Activated CD4-positive, alpha-beta T cell treated with anti-CD3 and anti-CD28 coated beads, Interleukin-2, amount 10 ng/mL, durations not matched to agents 24 days and 14 days (primary cell): Measurements from ENCODE around the gene DCC. TPM values are rescaled to one million over a fixed set of nuclear protein-coding genes. Genes with fewer than 3 reads are reported as not detected.

Source experiments
- DNase-seq: peaks from one replicate; pipeline ENCODE4 v3.0.0; 2022
- H3K27ac Mint-ChIP-seq: one replicate; pipeline ENCODE4 v1.8.0; 2022; ENCODE audit warnings: mild to moderate bottlenecking, mixed read lengths
- H3K27me3 Mint-ChIP-seq: one replicate; pipeline ENCODE4 v1.8.0; 2022; ENCODE audit warnings: mixed read lengths
- H3K36me3 Mint-ChIP-seq: one replicate; pipeline ENCODE4 v1.8.0; 2022; ENCODE audit warnings: low read depth, mild to moderate bottlenecking, mixed read lengths
- H3K4me1 Mint-ChIP-seq: one replicate; pipeline ENCODE4 v1.8.0; 2021; ENCODE audit warnings: mixed read lengths
- H3K4me3 Mint-ChIP-seq: one replicate; pipeline ENCODE4 v1.8.0; 2022; ENCODE audit warnings: mild to moderate bottlenecking, moderate library complexity, mixed read lengths
- H3K9me3 Mint-ChIP-seq: one replicate; pipeline ENCODE4 v1.8.0; 2021; ENCODE audit warnings: mixed read lengths
- intact Hi-C: fragments of 100-400 bp; cut with micrococcal nuclease; formaldehyde crosslinking; loops from one replicate; pipeline ENCODE4 v1.15.1; 2023
- total RNA-seq: library from RNA; stranded (reverse); gene quantifications from 2 replicates; pipeline ENCODE4 v1.2.3, GENCODE V29; 2022

Gene DCC
- total RNA-seq, 1 donor from 2014 or later: not detected

DNA sequence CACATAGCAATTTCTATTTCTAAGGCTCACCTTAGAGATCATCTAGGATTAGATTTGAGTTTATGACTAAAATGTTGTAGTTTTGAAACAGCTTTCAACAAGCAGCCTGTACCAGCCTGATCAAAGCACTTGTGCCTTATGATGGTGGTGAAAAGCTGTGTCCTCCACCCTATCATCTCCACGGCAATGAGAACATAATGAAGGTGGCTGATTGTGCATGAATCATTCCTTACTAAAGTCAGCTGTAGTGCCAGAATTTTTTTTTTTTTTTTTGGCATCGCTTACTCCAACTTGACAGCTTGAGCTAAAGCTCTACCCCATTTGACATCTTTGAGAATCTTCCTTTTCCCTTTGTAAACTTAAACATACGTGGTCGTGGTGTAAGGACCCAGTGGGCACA, 86.0 kb downstream of the DCC start:
- DNase-seq: no peak
- no peak overlapping the region for H3K27ac Mint-ChIP-seq
- no peaks in the 10 kb centered on the region for H3K27me3 Mint-ChIP-seq
- no peaks in the 10 kb centered on the region for H3K4me1 Mint-ChIP-seq
- H3K9me3 Mint-ChIP-seq: no peaks in the 10 kb centered on the region
- intact Hi-C loops: no loop called here
- H3K36me3 Mint-ChIP-seq: no peaks in the 10 kb centered on the region
- no peak overlapping the region for H3K4me3 Mint-ChIP-seq

DNA sequence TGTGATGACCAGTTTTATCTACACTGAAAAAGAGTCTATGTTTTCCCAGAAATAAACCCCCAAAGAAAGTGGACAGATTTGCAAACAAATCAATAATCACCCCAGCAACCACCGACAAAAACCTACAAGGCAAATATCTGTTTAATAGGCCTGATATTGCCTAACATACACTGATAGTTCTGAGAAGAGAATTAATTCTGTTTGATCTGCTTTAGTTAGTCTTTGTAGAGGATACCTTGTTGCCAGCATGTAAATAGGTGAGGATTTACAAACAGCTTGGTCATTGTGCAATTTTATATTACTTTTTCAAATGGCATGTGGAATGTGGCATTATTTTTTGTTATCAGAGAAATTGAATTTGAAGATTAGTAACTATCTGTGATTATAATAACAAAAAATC, 86.5 kb downstream of the DCC start:
- Mint-ChIP-seq H3K27ac (no peak overlapping the region), H3K36me3 (no peaks in the 10 kb centered on the region), H3K4me3 (no peak overlapping the region), H3K4me1 (no peaks in the 10 kb centered on the region), H3K9me3 (no peaks in the 10 kb centered on the region), H3K27me3 (no peaks in the 10 kb centered on the region)
- no peak for DNase-seq
- intact Hi-C loops: no loop called here

DNA sequence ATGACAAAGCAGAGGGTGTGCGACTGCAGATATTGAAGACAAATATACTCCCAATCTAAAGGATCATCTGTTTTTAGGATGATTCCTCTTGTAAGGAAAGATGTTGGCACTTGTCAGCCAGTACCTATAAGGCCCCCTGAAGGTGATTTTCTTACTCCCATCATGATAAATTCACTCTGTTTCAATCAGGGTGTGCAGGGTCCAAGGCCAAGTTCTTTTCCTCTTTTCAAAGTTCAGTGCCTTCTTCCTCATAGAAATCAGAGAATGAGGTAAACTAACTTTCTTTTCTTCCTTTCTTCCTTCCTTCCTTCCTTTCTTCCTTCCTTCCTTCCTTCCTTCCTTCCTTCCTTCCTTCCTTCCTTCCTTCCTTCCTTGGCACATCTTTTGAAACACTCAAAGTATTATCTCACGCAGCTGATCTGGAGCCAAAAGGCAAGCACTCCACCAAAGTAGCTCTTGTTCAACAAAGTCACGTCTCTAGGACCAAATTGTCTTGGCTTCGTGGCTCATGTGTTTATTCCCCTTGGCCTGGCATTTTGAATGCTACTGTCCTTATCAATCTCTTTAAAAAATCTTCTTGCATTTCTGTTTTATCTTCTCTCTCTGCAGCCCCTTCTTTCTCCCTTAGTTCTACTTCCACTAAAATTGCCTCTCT, 87.7 kb downstream of the DCC start:
- no peak overlapping the region for H3K27ac Mint-ChIP-seq
- H3K9me3 Mint-ChIP-seq: peaks cover 3% of the 10 kb centered on the region
- intact Hi-C loops: no loop called here
- H3K4me1 Mint-ChIP-seq: no peaks in the 10 kb centered on the region
- DNase-seq: no peak
- H3K27me3 Mint-ChIP-seq: no peaks in the 10 kb centered on the region
- no peaks in the 10 kb centered on the region for H3K36me3 Mint-ChIP-seq
- H3K4me3 Mint-ChIP-seq: no peak overlapping the region

DNA sequence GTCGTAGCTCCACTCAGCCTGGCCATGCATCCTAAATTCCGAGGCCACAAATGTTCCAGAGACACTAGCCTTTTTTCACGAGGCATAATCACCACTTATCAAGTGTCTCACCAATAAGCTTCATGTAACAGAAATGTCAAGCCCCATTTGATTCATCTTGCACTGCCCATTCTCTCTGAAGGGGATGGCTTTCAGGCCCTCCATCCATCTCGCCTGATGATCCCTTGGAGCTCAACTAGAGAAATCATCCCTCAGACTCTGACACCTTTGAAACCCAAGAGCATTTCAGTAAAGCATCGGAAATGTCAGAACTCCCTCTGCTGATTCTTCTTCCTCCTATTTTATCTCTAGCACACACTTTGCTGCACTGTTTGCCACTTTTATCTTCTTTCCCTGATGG, 91.7 kb downstream of the DCC start:
- no peak for DNase-seq
- Mint-ChIP-seq H3K36me3 (no peaks in the 10 kb centered on the region), H3K4me3 (no peak overlapping the region), H3K9me3 (peaks cover 3% of the 10 kb centered on the region), H3K4me1 (no peaks in the 10 kb centered on the region), H3K27me3 (no peaks in the 10 kb centered on the region), H3K27ac (no peak overlapping the region)
- intact Hi-C loops: no loop called here

DNA sequence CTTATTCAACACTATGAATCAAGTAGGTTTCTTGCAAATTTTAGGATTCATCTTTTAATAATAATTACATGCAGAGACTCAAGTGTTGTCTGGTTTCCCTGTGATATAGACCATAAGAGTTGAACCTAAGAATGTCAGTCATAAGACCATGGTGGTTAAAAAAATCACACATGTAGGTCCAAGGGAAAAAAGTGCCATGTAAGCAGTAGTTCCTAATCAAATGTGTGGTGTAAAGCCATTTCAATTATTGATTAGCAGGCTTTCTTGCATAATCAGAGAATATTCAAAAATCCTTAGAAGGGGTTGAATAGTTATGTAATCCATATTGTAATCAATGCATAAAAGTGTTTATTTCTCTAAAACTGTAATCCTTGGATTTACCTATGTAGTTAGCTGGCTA, 93.8 kb downstream of the DCC start:
- no peaks in the 10 kb centered on the region for H3K4me1 Mint-ChIP-seq
- H3K36me3 Mint-ChIP-seq: no peaks in the 10 kb centered on the region
- DNase-seq: no peak
- H3K9me3 Mint-ChIP-seq: peaks cover 3% of the 10 kb centered on the region
- H3K27ac Mint-ChIP-seq: no peak overlapping the region
- no peaks in the 10 kb centered on the region for H3K27me3 Mint-ChIP-seq
- intact Hi-C loops: no loop called here
- H3K4me3 Mint-ChIP-seq: no peak overlapping the region

DNA sequence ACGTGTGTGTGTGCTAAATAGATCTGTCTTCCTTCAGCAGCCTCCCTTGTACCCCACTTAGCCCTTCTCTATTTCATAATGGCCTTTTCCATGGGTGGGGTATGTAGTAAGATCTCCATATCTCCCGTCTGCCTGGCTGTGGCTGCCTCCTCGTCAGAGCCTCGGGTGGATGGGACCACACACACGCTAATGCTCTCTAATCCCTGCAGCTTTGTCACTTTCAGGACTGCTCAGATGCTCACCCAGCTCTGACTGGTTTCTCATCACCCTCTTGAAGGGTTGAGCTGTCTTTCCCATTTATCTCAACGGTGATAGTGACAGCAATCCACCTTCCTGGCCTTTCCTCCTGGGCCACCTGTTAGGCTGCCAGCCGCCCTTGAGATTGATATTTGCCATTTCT, 95.3 kb downstream of the DCC start:
- H3K36me3 Mint-ChIP-seq: no peaks in the 10 kb centered on the region
- no peak for DNase-seq
- H3K27ac Mint-ChIP-seq: no peak overlapping the region
- H3K4me1 Mint-ChIP-seq: no peaks in the 10 kb centered on the region
- H3K9me3 Mint-ChIP-seq: peaks cover 3% of the 10 kb centered on the region
- intact Hi-C loops: no loop called here
- H3K4me3 Mint-ChIP-seq: no peak overlapping the region
- H3K27me3 Mint-ChIP-seq: no peaks in the 10 kb centered on the region

DNA sequence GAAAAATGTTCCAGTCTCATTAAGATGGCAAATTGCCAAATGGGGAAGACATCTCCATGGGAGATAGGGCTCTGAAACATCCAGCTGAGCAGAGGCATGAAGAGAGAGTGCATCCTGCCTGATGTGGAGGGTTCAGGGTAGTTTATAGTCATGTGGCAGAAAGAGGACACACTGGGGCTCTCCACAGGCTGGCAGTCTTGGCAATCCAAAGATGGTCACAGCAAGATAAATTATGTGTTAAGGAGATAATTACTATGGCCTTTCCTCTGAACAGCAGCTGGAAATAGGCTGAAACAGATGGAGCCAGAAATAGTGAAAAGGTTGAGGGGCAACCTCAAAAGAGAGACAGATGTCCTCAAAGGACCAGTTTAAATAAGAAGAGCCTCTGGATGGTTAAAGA, 97.2 kb downstream of the DCC start:
- H3K27ac Mint-ChIP-seq: no peak overlapping the region

DNA sequence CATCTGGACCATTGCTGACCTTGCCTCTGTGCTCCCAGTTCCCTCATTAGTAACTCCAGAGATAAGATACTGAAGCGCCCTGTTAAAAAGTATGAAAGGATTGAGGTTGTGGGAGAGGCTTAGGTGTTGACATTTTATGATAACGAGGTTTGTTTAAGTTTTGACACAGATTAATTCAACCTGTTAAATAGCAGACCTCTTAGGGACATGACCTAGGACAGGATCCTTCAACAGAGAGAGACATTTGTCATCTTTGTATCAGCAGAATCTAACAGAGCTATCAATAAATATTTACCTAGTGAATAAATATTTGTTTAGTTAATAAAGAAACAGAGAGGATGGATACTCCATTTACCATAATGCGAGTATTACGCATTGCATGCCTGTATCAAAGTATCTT, 99.5 kb downstream of the DCC start:
- no peak overlapping the region for H3K27ac Mint-ChIP-seq
- H3K27me3 Mint-ChIP-seq: no peaks in the 10 kb centered on the region
- intact Hi-C loops: no loop called here
- DNase-seq: no peak
- H3K9me3 Mint-ChIP-seq: no peaks in the 10 kb centered on the region
- no peaks in the 10 kb centered on the region for H3K36me3 Mint-ChIP-seq
- H3K4me3 Mint-ChIP-seq: no peak overlapping the region
- H3K4me1 Mint-ChIP-seq: no peaks in the 10 kb centered on the region

More for the DNA sequence above, 97.2 kb downstream of the DCC start:
- Mint-ChIP-seq H3K4me3 (no peak overlapping the region), H3K9me3 (no peaks in the 10 kb centered on the region), H3K4me1 (no peaks in the 10 kb centered on the region), H3K27me3 (no peaks in the 10 kb centered on the region), H3K36me3 (no peaks in the 10 kb centered on the region)
- intact Hi-C loops: no loop called here
- no peak for DNase-seq

DNA sequence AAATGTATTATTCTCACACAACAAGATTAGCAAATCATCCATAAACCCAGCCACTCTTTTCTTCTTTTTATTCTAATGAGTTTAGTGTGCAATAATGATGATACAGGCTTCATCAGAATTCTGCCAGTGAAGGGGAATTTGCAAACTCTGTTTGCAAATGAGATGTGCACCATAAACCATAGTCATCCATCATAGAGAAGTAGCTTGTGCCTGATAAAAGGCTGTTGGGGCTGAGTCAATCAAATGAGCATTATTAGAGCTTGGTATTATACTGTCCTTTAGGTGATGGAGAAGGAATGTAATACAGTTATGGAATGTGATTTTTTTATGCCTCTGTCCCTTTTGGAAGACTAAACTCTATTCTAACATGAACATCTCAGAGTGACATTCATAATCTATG, 101.8 kb downstream of the DCC start:
- no peaks in the 10 kb centered on the region for H3K4me1 Mint-ChIP-seq
- H3K27me3 Mint-ChIP-seq: no peaks in the 10 kb centered on the region
- H3K9me3 Mint-ChIP-seq: no peaks in the 10 kb centered on the region
- intact Hi-C loops: no loop called here
- no peak for DNase-seq
- no peaks in the 10 kb centered on the region for H3K36me3 Mint-ChIP-seq
- no peak overlapping the region for H3K4me3 Mint-ChIP-seq
- H3K27ac Mint-ChIP-seq: no peak overlapping the region

DNA sequence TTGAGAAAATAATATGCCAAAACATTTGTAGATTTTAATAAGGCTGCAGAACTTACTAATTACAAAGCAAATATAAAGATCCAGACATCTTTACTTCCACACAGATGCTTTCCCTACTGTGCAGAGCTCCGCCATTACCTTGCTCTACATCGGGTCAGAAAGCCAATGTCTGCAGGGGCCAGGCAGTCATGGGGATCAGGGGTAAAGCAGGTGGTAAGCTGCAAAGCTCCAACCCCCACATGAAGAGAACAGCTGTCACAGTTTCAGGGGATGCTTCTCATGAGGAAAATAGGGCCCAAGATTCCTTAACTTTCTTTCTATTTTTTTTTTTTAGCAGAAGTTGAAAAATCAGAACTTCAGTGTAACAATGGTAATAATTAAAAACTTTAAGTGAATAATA, 102.7 kb downstream of the DCC start:
- no peaks in the 10 kb centered on the region for H3K27me3 Mint-ChIP-seq
- intact Hi-C loops: no loop called here
- no peaks in the 10 kb centered on the region for H3K4me1 Mint-ChIP-seq
- H3K9me3 Mint-ChIP-seq: no peaks in the 10 kb centered on the region
- H3K4me3 Mint-ChIP-seq: no peak overlapping the region
- H3K27ac Mint-ChIP-seq: no peak overlapping the region
- DNase-seq: no peak
- no peaks in the 10 kb centered on the region for H3K36me3 Mint-ChIP-seq

DNA sequence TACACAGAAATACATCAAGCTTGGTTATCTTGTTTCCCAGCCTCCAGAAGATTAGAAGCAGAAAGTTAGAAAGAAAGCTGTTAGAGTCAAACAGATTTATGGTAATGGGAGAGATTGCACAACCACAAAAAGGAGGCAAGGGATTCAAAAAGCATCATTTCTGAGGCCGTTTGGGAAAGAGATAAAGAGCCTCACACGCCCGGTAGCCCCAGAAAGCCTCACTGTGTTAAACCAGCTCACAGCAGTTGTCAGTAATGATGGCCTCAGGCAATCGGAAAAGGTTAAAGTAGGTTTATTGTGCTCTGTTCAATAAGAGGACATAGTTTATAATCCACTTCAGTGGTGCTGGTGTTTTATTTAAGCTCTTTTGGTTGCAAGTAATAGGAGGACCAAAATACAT, 111.3 kb downstream of the DCC start:
- no peaks in the 10 kb centered on the region for H3K36me3 Mint-ChIP-seq
- no peak for DNase-seq
- intact Hi-C loops: no loop called here
- no peak overlapping the region for H3K4me3 Mint-ChIP-seq
- no peak overlapping the region for H3K27ac Mint-ChIP-seq
- no peaks in the 10 kb centered on the region for H3K27me3 Mint-ChIP-seq
- H3K9me3 Mint-ChIP-seq: no peaks in the 10 kb centered on the region
- no peaks in the 10 kb centered on the region for H3K4me1 Mint-ChIP-seq

DNA sequence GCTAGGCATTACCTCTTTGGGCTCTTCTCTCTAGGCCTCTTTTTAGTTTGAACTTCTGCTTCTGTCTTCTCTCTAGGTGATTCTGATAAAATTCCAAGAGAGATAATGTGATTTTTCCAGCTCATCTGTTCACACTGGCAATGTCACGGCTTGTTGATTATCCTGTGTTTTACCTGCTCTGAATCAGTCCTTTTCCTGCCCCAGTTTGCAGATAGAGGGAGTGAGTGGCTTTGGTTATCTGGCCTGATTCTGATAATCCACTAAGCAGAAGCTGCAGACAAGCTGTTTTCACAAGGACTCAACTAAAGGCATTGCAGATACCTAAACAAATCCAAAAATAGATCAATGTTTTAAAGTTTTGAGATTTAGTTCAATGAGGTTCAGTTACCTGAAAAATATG, 111.9 kb downstream of the DCC start:
- no peaks in the 10 kb centered on the region for H3K4me1 Mint-ChIP-seq
- H3K27me3 Mint-ChIP-seq: no peaks in the 10 kb centered on the region
- H3K36me3 Mint-ChIP-seq: no peaks in the 10 kb centered on the region
- no peak overlapping the region for H3K4me3 Mint-ChIP-seq
- no peak overlapping the region for H3K27ac Mint-ChIP-seq
- no peaks in the 10 kb centered on the region for H3K9me3 Mint-ChIP-seq
- intact Hi-C loops: no loop called here
- DNase-seq: no peak

DNA sequence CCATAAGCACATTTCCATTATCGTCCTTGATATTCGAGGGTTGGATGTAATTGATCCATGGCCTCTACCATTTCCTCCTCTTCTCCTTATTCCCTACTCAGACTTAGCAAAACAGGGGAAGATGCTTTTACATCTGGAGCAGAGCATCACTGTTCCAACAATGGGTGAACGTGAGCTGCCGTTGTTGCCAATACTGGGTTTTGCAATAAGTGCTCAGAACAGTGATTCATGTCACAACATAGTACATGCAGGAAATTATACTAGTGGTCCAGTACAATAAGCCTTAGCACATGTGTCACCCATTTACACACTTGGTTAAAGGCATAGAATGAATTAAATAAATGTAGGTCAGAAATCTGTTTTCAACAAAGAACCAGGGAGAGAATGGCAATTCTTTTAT, 112.4 kb downstream of the DCC start:
- Mint-ChIP-seq H3K36me3 (no peaks in the 10 kb centered on the region), H3K27ac (no peak overlapping the region), H3K9me3 (no peaks in the 10 kb centered on the region), H3K4me1 (no peaks in the 10 kb centered on the region), H3K27me3 (no peaks in the 10 kb centered on the region), H3K4me3 (no peak overlapping the region)
- no peak for DNase-seq
- intact Hi-C loops: no loop called here

DNA sequence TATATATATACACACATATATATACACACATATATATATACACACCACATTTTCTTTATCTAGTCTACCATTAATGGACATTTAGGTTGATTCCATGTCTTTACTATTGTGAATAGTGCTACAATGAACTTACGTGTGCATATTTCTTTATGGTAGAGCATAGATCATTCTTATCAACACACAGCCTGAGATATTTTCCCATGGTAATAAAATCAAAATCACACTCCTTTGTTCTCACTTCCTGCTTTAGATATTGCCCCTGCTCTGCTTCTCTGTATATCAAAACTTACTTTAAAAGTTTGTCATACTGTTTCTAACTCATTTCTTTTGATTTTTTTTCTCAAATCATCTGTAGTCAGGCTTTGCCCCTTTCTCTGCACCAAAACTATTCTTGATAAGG, 119.9 kb downstream of the DCC start:
- no peak for DNase-seq
- no peaks in the 10 kb centered on the region for H3K4me1 Mint-ChIP-seq
- no peaks in the 10 kb centered on the region for H3K27me3 Mint-ChIP-seq
- H3K9me3 Mint-ChIP-seq: peaks cover 3% of the 10 kb centered on the region
- no peaks in the 10 kb centered on the region for H3K36me3 Mint-ChIP-seq
- no peak overlapping the region for H3K4me3 Mint-ChIP-seq
- intact Hi-C loops: no loop called here
- H3K27ac Mint-ChIP-seq: no peak overlapping the region

DNA sequence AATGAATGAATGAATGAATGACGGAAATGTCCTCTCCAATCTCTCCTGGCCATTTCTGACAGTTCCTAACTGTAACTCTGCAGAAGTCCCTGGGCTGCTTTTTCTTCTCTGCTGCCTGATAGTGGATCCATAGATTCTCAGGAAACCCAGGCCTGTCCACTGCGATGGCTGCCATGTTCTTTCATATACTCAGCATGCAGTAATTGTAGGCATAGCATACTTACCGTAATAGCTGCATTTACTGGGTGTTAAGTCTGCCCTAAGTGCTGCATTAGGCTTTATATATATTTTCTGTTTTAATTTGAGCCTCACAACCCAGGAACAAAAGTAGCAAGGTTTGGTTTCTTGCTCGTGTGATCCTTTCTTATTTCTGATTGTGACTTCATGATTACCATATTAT, 122.9 kb downstream of the DCC start:
- no peak overlapping the region for H3K27ac Mint-ChIP-seq
- no peak for DNase-seq
- H3K9me3 Mint-ChIP-seq: peaks cover 3% of the 10 kb centered on the region
- intact Hi-C loops: no loop called here
- no peaks in the 10 kb centered on the region for H3K27me3 Mint-ChIP-seq
- H3K4me3 Mint-ChIP-seq: no peak overlapping the region
- H3K4me1 Mint-ChIP-seq: no peaks in the 10 kb centered on the region
- no peaks in the 10 kb centered on the region for H3K36me3 Mint-ChIP-seq
